ENCODE measurements around the gene IZUMO1. TPM values are rescaled to one million over a fixed set of nuclear protein-coding genes. Genes with fewer than 3 reads are reported as not detected.

IZUMO1 gene
- total and polyA plus RNA-seq, 2 of the 4 experiments (the other 2 are of a cell fraction), result not detected

GRCh38 chr19:48720613-48721296, 26.0 kb downstream of the IZUMO1 start (continued):
- TF ChIP-seq CEBPB (IDR thresholded peaks at IDR 0.05; ENCODE audit: low read depth, low read length) (no peak), POLR2A (IDR thresholded peaks at IDR 0.05; ENCODE audit: low read depth, low read length) (no peak)

- Histone ChIP-seq H4K8ac (ENCODE audit: low read depth in 2 of 2, low read length in 2 of 2) (peak overlapping the region; percentile 44 to 95), H3K4ac (ENCODE audit: low read depth, low read length) (peak overlapping the region; percentile 60), H3K27me3 (ENCODE audit: control insufficient read depth, insufficient read depth, low read length) (no peaks in the 10 kb centered on the region), H3K79me1 (ENCODE audit: low read depth in 1 of 2, low read length in 2 of 2) (peaks cover 0 to 12% of the 10 kb centered on the region in 2 experiments; a peak in 3 of 4 replicates), H3K9me3 (ENCODE audit: control insufficient read depth, insufficient read depth, low read length) (no peaks in the 10 kb centered on the region), H3K4me2 (ENCODE audit: low read depth, low read length) (peak overlapping the region; percentile 30), H3K4me1 (ENCODE audit: control insufficient read depth, insufficient read depth, low read length) (peaks cover 8% of the 10 kb centered on the region), H3K9me1 (ENCODE audit: insufficient read depth, low read length) (peaks cover 10% of the 10 kb centered on the region), H3K18ac (ENCODE audit: low read depth, low read length) (no peak overlapping the region), H3K9ac (ENCODE audit: low read depth, low read length) (no peak overlapping the region), H3K56ac (ENCODE audit: extremely low read depth, insufficient read depth, low read length) (no peak overlapping the region), H2BK120ac (ENCODE audit: low read depth, low read length) (0 out of 2 replicates have a peak overlapping the region, but pooled peaks have one; percentile 34), H2AK9ac (replicated peaks; ENCODE audit: low read depth, low read length, poor library complexity) (peak overlapping the region; percentile 21), H2AK5ac (ENCODE audit: low read depth, low read length) (no peak overlapping the region), H3K23ac (ENCODE audit: low read depth, low read length) (no peak overlapping the region), H2BK15ac (ENCODE audit: low read depth, low read length) (no peak overlapping the region; the same call in 2 of the 3 replicates), H2AFZ (replicated peaks; ENCODE audit: low read length, poor library complexity) (peak overlapping the region; percentile 97), H3K4me3 (ENCODE audit: insufficient read depth, low read depth, low read length) (no peak overlapping the region), H4K91ac (ENCODE audit: insufficient read depth, low read depth, low read length) (peak overlapping the region; percentile 35; the same call in 1 of the 2 replicates), H3K14ac (replicated peaks; ENCODE audit: low read depth, low read length) (peak overlapping the region; percentile 43; the same call in 1 of the 2 replicates), H4K20me1 (ENCODE audit: insufficient read depth, low read length) (no peaks in the 10 kb centered on the region), H3K36me3 (ENCODE audit: control insufficient read depth, insufficient read depth, low read length) (no peaks in the 10 kb centered on the region), H2BK5ac (ENCODE audit: low read depth, low read length, poor library complexity, severe bottlenecking) (peak overlapping the region; percentile 10), H2BK20ac (ENCODE audit: low read depth, low read length) (no peak overlapping the region), H4K5ac (ENCODE audit: low read depth, low read length) (peak overlapping the region; percentile 17), H3K27ac (ENCODE audit: insufficient read depth, low read length) (no peak overlapping the region)
- 25% methylated on average over 8 of the region's 12 CpGs; no CpG with 5 or more reads in 1 of the 2 experiments for WGBS, 2 experiments (ENCODE audit: extremely low coverage in 2 of 2, insufficient read length in 1 of 2)
- ATAC-seq (ENCODE audit: low read depth) (no peak), DNase-seq (no peak)
- BruUV-seq (replicated peaks), result no TSS peak
- intact Hi-C loops (cut with micrococcal nuclease), result no loop called here
- CTCF ChIA-PET, result interaction anchor here (0.6 kb wide), 1 partner anchor 12 kb away, joined by 3 read pairs; no protein-coding TSS in a partner anchor
- in situ Hi-C loops (cut with MboI; ENCODE audit: low sequenced_read_pairs), result no loop called here
- TF ChIP-seq BHLHE40 (IDR thresholded peaks at IDR 0.05; ENCODE audit: low read depth, low read length) (no peak), RAD21 (IDR thresholded peaks at IDR 0.05; ENCODE audit: low read length) (no peak), POLR2A (IDR thresholded peaks at IDR 0.05; ENCODE audit: low read depth, low read length) (no peak), MXI1 (IDR thresholded peaks at IDR 0.05; ENCODE audit: borderline replicate concordance, low read depth, low read length) (no peak), ELK1 (IDR thresholded peaks at IDR 0.05; ENCODE audit: borderline replicate concordance, low read depth, low read length) (no peak), CHD1 (IDR thresholded peaks at IDR 0.05; ENCODE audit: low read depth, low read length) (no peak), MAFK (IDR thresholded peaks at IDR 0.05; ENCODE audit: low read depth, low read length) (no peak), FOS (IDR thresholded peaks at IDR 0.05; ENCODE audit: low read depth, low read length) (no peak), RCOR1 (IDR thresholded peaks at IDR 0.05; ENCODE audit: insufficient replicate concordance, low read length) (no peak), CTCF (conservative IDR thresholded peaks at IDR 0.05; ENCODE audit: low read depth, low read length) (no peak), MAZ (IDR thresholded peaks at IDR 0.05; ENCODE audit: borderline replicate concordance, low read depth, low read length) (no peak), SMC3 (IDR thresholded peaks at IDR 0.05; ENCODE audit: low read depth, low read length) (no peak)
- POLR2A ChIA-PET (ENCODE audit: unreplicated experiment), result no interaction called here
- dilution Hi-C loops (cut with HindIII; ENCODE audit: low sequenced_read_pairs, unreplicated experiment), result no loop called here
Observed at GRCh38 chr19:48720251-48720612, 26.5 kb downstream of the IZUMO1 start.
